HepG2 (cell line): Measurements from ENCODE around the gene HCRT. TPM values are rescaled to one million over a fixed set of nuclear protein-coding genes. Genes with fewer than 3 reads are reported as not detected.

Experiments used
- ATF7-NPFF ChIP-seq: sonication (generic); formaldehyde crosslinking; IDR thresholded peaks from 2 replicates; pipeline ENCODE4 v1.8.1; 2023; ENCODE audit warnings: mild to moderate bottlenecking, low read depth, missing genetic modification reagents, moderate library complexity
- BATF2 ChIP-seq: sonication (generic); formaldehyde crosslinking; IDR thresholded peaks from 2 replicates; pipeline ENCODE4 v1.8.0; 2022; ENCODE audit warnings: mild to moderate bottlenecking, missing genetic modification reagents, moderate library complexity
- BCLAF1 ChIP-seq: fragments of 450-650 bp; IDR thresholded peaks from 2 replicates; pipeline ENCODE4 v1.6.1; 2017; ENCODE audit warnings: mild to moderate bottlenecking
- CBX5 ChIP-seq: sonication (generic); formaldehyde crosslinking; IDR thresholded peaks from 2 replicates; pipeline ENCODE4 v1.4.0; 2020; ENCODE audit warnings: missing genetic modification reagents, borderline replicate concordance
- EP300 ChIP-seq, 3 experiments: sonication (generic) in 1 of 3; formaldehyde crosslinking in 1 of 3; IDR thresholded peaks; 2 replicates each; pipeline versions ENCODE4 v1.5.1 to v1.6.1; 2011 to 2020; ENCODE audit warnings: low read depth in 2 of 3, low read length in 2 of 3, borderline replicate concordance in 1 of 3, improper control_type of control experiment in 1 of 3, mild to moderate bottlenecking in 1 of 3, missing genetic modification reagents in 1 of 3, moderate library complexity in 1 of 3
- HDAC1 ChIP-seq: sonication (generic); formaldehyde crosslinking; IDR thresholded peaks from 2 replicates; pipeline ENCODE4 v1.5.1; 2020; ENCODE audit warnings: mild to moderate bottlenecking, missing genetic modification reagents
- MIXL1 ChIP-seq: IDR thresholded peaks from 2 replicates; pipeline ENCODE4 v1.6.1; 2016
- MLXIP ChIP-seq: sonication (generic); formaldehyde crosslinking; IDR thresholded peaks from 2 replicates; pipeline ENCODE4 v1.9.0; 2021; ENCODE audit warnings: missing genetic modification reagents, borderline replicate concordance
- NFKBIZ ChIP-seq: IDR thresholded peaks from 2 replicates; pipeline ENCODE4 v1.6.1; 2018; ENCODE audit warnings: missing genetic modification reagents, missing compliant biosample characterization
- SKI ChIP-seq: fragments of 450-650 bp; IDR thresholded peaks from one replicate; pipeline ENCODE4 v1.6.1; 2018; ENCODE audit warnings: mild to moderate bottlenecking; ENCODE audit not compliant: partially characterized antibody
- TARDBP ChIP-seq: sonication (generic); formaldehyde crosslinking; IDR thresholded peaks from 2 replicates; pipeline ENCODE4 v1.8.0; 2022; ENCODE audit warnings: mild to moderate bottlenecking, missing genetic modification reagents
- TCF7L2 ChIP-seq: IDR thresholded peaks from 2 replicates; pipeline ENCODE4 v1.6.1; 2011; ENCODE audit warnings: mild to moderate bottlenecking, low read depth, low read length, moderate library complexity
- ZFP62 ChIP-seq: sonication (generic); formaldehyde crosslinking; IDR thresholded peaks from 2 replicates; pipeline ENCODE4 v1.4.0; 2020; ENCODE audit warnings: missing genetic modification reagents
- ZMYM2 ChIP-seq: sonication (generic); formaldehyde crosslinking; IDR thresholded peaks from 2 replicates; pipeline ENCODE4 v1.8.0; 2022; ENCODE audit warnings: mild to moderate bottlenecking, missing genetic modification reagents
- ZNF180 ChIP-seq: sonication (generic); formaldehyde crosslinking; IDR thresholded peaks from 2 replicates; pipeline ENCODE4 v1.4.0; 2020; ENCODE audit warnings: low read depth, missing genetic modification reagents, borderline replicate concordance
- ZNF557 ChIP-seq: sonication (generic); formaldehyde crosslinking; IDR thresholded peaks from 2 replicates; pipeline ENCODE4 v1.4.0; 2020; ENCODE audit warnings: missing genetic modification reagents
- ZNF574 ChIP-seq: sonication (generic); formaldehyde crosslinking; IDR thresholded peaks from 2 replicates; pipeline ENCODE4 v1.4.0; 2020; ENCODE audit warnings: missing genetic modification reagents
- ZNF678 ChIP-seq: sonication (generic); formaldehyde crosslinking; IDR thresholded peaks from 2 replicates; pipeline ENCODE4 v1.4.0; 2020; ENCODE audit warnings: mild to moderate bottlenecking, missing genetic modification reagents
- ZNF737 ChIP-seq: sonication (generic); formaldehyde crosslinking; IDR thresholded peaks from 2 replicates; pipeline ENCODE4 v1.5.0; 2020; ENCODE audit warnings: missing genetic modification reagents, mild to moderate bottlenecking, borderline replicate concordance
- polyA plus RNA-seq, 8 experiments: library from polyadenylated mRNA; depleted of rRNA in 3 of 8; stranded (reverse) in 7 of 8; unstranded in 1 of 8; fragments of >200 nt; fragmentation: Illumina TruSeq in 4 of 8; extraction: Trizol in 4 of 8; gene quantifications; 2 replicates each; pipeline versions ENCODE4 v1.2.1 to v1.2.3, GENCODE V29; 2011 to 2016; ENCODE audit warnings: low read depth in 4 of 8, missing spikeins in 1 of 8, mixed read lengths in 1 of 8; ENCODE audit not compliant: insufficient read depth in 1 of 8
- total RNA-seq, 5 experiments: library from RNA; depleted of rRNA; stranded (reverse); fragments of >200 nt; fragmentation: Illumina TruSeq; extraction: Trizol; gene quantifications; 2 replicates each; pipeline ENCODE4 v1.2.3, GENCODE V29; 2016; ENCODE audit warnings: low read depth in 1 of 5

The HCRT gene
- total and polyA plus RNA-seq, 2 of the 13 experiments (the other 11 are each of a cell fraction or from before 2014, with no cell fraction given): not detected

- TF ChIP-seq BCLAF1: no peak
- TF ChIP-seq EP300 (IDR thresholded peaks at IDR 0.05; ENCODE audit: low read depth in 2 of 2, low read length in 2 of 2): 0 out of 4 replicates have a peak, but pooled peaks of 1 of the 2 experiments have one; percentile 19
- peak; percentile 41; the same call in 1 of the 2 replicates for TF ChIP-seq EP300 (CRISPR knock-in tag; IDR thresholded peaks at IDR 0.05; ENCODE audit: borderline replicate concordance)
- TF ChIP-seq BATF2: peak; percentile 91
- TF ChIP-seq ATF7-NPFF (CRISPR knock-in tag): peak; percentile 30; the same call in 1 of the 2 replicates
- no peak; the same call in 1 of the 2 replicates for TF ChIP-seq TARDBP (CRISPR knock-in tag)
- no peak for TF ChIP-seq ZNF180 (CRISPR knock-in tag)
- TF ChIP-seq MIXL1 (CRISPR knock-in tag): no peak
- peak; percentile 94; the same call in 1 of the 2 replicates for TF ChIP-seq ZNF557 (CRISPR knock-in tag)
- peak; percentile 70 for TF ChIP-seq SKI
- no peak for TF ChIP-seq CBX5 (CRISPR knock-in tag)
- peak; percentile 82; the same call in 1 of the 2 replicates for TF ChIP-seq ZNF678 (CRISPR knock-in tag)
- TF ChIP-seq ZMYM2 (CRISPR knock-in tag): peak; percentile 73
- TF ChIP-seq ZNF574: peak; percentile 80
- TF ChIP-seq HDAC1: peak; percentile 43
- TF ChIP-seq ZNF737: no peak
- TF ChIP-seq MLXIP (CRISPR knock-in tag): 0 out of 2 replicates have a peak, but pooled peaks have one; percentile 24
- TF ChIP-seq ZFP62 (CRISPR knock-in tag): peak; percentile 92
- TF ChIP-seq NFKBIZ (CRISPR knock-in tag): no peak; the same call in 1 of the 2 replicates
- TF ChIP-seq TCF7L2: no peak
Observed at GRCh38 chr17:42183741-42184711, 1.2 kb downstream of the HCRT start (continued).
